NT2/D1 (cell line): Measurements from ENCODE around the gene HSPA9.

Experiments used
- DNase-seq: peaks from one replicate; pipeline ENCODE4 v3.0.0-alpha.2; 2011; ENCODE audit warnings: low read depth, low spot score
- H3K27me3 ChIP-seq: 2 replicates; pipeline ENCODE4 v1.6.0; 2011; ENCODE audit warnings: mild to moderate bottlenecking; ENCODE audit not compliant: insufficient read length, insufficient read depth
- H3K36me3 ChIP-seq: 2 replicates; pipeline ENCODE4 v1.6.1; 2011; ENCODE audit warnings: mild to moderate bottlenecking, low read length, mixed read lengths; ENCODE audit not compliant: insufficient read depth, insufficient read length
- H3K4me1 ChIP-seq: 2 replicates; pipeline ENCODE4 v1.5.1; 2011; ENCODE audit not compliant: insufficient read depth, insufficient read length
- H3K4me3 ChIP-seq: 2 replicates; pipeline ENCODE4 v1.5.1; 2011; ENCODE audit warnings: low read depth; ENCODE audit not compliant: insufficient read length
- H3K9ac ChIP-seq: 2 replicates; pipeline ENCODE4 v1.6.0; 2011; ENCODE audit warnings: low read depth; ENCODE audit not compliant: insufficient read length
- H3K9me3 ChIP-seq: 2 replicates; pipeline ENCODE4 v1.5.1; 2011; ENCODE audit warnings: mild to moderate bottlenecking, low read length; ENCODE audit not compliant: insufficient read depth
- SUZ12 ChIP-seq: IDR thresholded peaks from 2 replicates; pipeline ENCODE4 v1.6.1; 2011; ENCODE audit not compliant: insufficient read length, insufficient read depth; ENCODE audit errors: extremely low read depth
- YY1 ChIP-seq: IDR thresholded peaks from 2 replicates; pipeline ENCODE4 v1.6.1; 2011; ENCODE audit not compliant: insufficient read length, insufficient read depth
- ZNF274 ChIP-seq: IDR thresholded peaks from 2 replicates; pipeline ENCODE4 v1.6.1; 2011; ENCODE audit warnings: mild to moderate bottlenecking, low read depth, low read length

HSPA9 gene

GRCh38 chr5:138602371-138603000 lies 27.3 kb upstream of the HSPA9 start:
- no peak for DNase-seq
- TF ChIP-seq YY1 (no peak), SUZ12 (no peak), ZNF274 (no peak)
- H3K27me3 ChIP-seq, result no peaks in the 10 kb centered on the region
- H3K9me3 ChIP-seq, result no peaks in the 10 kb centered on the region
- H3K36me3 ChIP-seq, result no peaks in the 10 kb centered on the region
- peaks cover 2% of the 10 kb centered on the region for H3K4me1 ChIP-seq
- H3K4me3 ChIP-seq, result no peak overlapping the region
- no peak overlapping the region for H3K9ac ChIP-seq

GRCh38 chr5:138601444-138601843 lies 26.2 kb upstream of the HSPA9 start:
- no peak for DNase-seq
- Histone ChIP-seq H3K9me3 (no peaks in the 10 kb centered on the region), H3K9ac (no peak overlapping the region), H3K36me3 (no peaks in the 10 kb centered on the region), H3K4me1 (peaks cover 2% of the 10 kb centered on the region), H3K27me3 (no peaks in the 10 kb centered on the region), H3K4me3 (no peak overlapping the region)
- TF ChIP-seq YY1 (no peak), SUZ12 (no peak), ZNF274 (no peak)

GRCh38 chr5:138600446-138600845 lies 25.2 kb upstream of the HSPA9 start:
- H3K4me1 ChIP-seq, result peaks cover 2% of the 10 kb centered on the region
- H3K4me3 ChIP-seq, result no peak overlapping the region
- DNase-seq, result no peak
- TF ChIP-seq YY1, result no peak
- H3K27me3 ChIP-seq, result no peaks in the 10 kb centered on the region
- no peaks in the 10 kb centered on the region for H3K36me3 ChIP-seq
- no peak overlapping the region for H3K9ac ChIP-seq
- H3K9me3 ChIP-seq, result no peaks in the 10 kb centered on the region

GRCh38 chr5:138597661-138598400 lies 22.6 kb upstream of the HSPA9 start:
- TF ChIP-seq SUZ12, result no peak
- TF ChIP-seq ZNF274, result no peak
- no peak for TF ChIP-seq YY1
- H3K4me1 ChIP-seq, result peaks cover 2% of the 10 kb centered on the region
- no peaks in the 10 kb centered on the region for H3K27me3 ChIP-seq
- no peaks in the 10 kb centered on the region for H3K36me3 ChIP-seq
- H3K9ac ChIP-seq, result no peak overlapping the region
- H3K9me3 ChIP-seq, result no peaks in the 10 kb centered on the region
- H3K4me3 ChIP-seq, result no peak overlapping the region
- DNase-seq, result no peak

- no peak overlapping the region for H3K4me3 ChIP-seq
- no peak for TF ChIP-seq ZNF274
- TF ChIP-seq SUZ12, result no peak
- no peak for TF ChIP-seq YY1
- H3K9me3 ChIP-seq, result no peaks in the 10 kb centered on the region
- no peaks in the 10 kb centered on the region for H3K4me1 ChIP-seq
- no peaks in the 10 kb centered on the region for H3K36me3 ChIP-seq
- no peaks in the 10 kb centered on the region for H3K27me3 ChIP-seq
- DNase-seq, result no peak
- H3K9ac ChIP-seq, result no peak overlapping the region
Observed at GRCh38 chr5:138596105-138596881, 21.1 kb upstream of the HSPA9 start.

- Histone ChIP-seq H3K9ac (no peak overlapping the region), H3K27me3 (no peaks in the 10 kb centered on the region), H3K9me3 (no peaks in the 10 kb centered on the region), H3K4me1 (no peaks in the 10 kb centered on the region), H3K4me3 (no peak overlapping the region), H3K36me3 (no peaks in the 10 kb centered on the region)
- TF ChIP-seq SUZ12 (no peak), YY1 (no peak), ZNF274 (no peak)
- DNase-seq, result no peak
Observed at GRCh38 chr5:138595180-138595795, 20.1 kb upstream of the HSPA9 start.
